ENCODE results near the gene SNX6. TPM values are rescaled to one million over a fixed set of nuclear protein-coding genes. Genes with fewer than 3 reads are reported as not detected.
"Not testable (repeated sequence)": the region's sequence is repeated elsewhere in the genome, so short reads cannot be mapped to it uniquely, and the experiment has no call there.

The SNX6 gene
- total and polyA plus RNA-seq, 10 of the 15 experiments (the other 5 are each of a cell fraction or from before 2014, with no cell fraction given) = 34.4 to 107 (median 71.7) TPM

- ChIA-PET RAD21 (ENCODE audit: unreplicated experiment) (interaction anchor here (1.1 kb wide), 1 partner anchor 207 kb away, joined by 5 read pairs; no protein-coding TSS in a partner anchor), SMC1A (ENCODE audit: uncharacterized antibody, unreplicated experiment) (no interaction called here), POLR2A (interaction anchor here (0.6 kb wide), 1 partner anchor 26 kb away, joined by 3 read pairs; no protein-coding TSS in a partner anchor), CTCF (interaction anchor here (0.6 to 1.0 kb wide), 2 partner anchors 40 to 206 kb away, joined by 4 read pairs; no protein-coding TSS in a partner anchor)
- H3K27me3 ChIP-seq (replicated peaks in 1 of 2; ENCODE audit: control insufficient read depth in 2 of 2, insufficient read depth in 2 of 2, low read length in 1 of 2) = no peaks in the 10 kb centered on the region
- in situ Hi-C loops (cut with MboI) = no loop called here
- BruUV-seq (replicated peaks) = TSS peak; percentile 91
- peak; percentile 29; the same call in 2 of the 3 replicates for ATAC-seq
- H2AFZ ChIP-seq (ENCODE audit: control insufficient read depth, low read depth, low read length) = peak overlapping the region; percentile 75
- no peak for FAIRE-seq
- 0 out of 2 replicates have a peak, but pooled peaks cover 3% of the 10 kb centered on the region for H3K4me1 ChIP-seq (ENCODE audit: control insufficient read depth, insufficient read depth, low read length)
- peak overlapping the region; percentile 88 for H3K4me3 ChIP-seq
- DNase-seq (ENCODE audit: low read depth, low spot score) = no peak
- peaks cover 0 to 4% of the 10 kb centered on the region in 2 experiments; a peak in 2 of 4 replicates for H3K36me3 ChIP-seq (ENCODE audit: control insufficient read depth in 2 of 2, insufficient read depth in 2 of 2, low read length in 1 of 2)
- 0 out of 2 replicates have a peak, but pooled peaks have one; percentile 3 for TF ChIP-seq RUNX3 (IDR thresholded peaks at IDR 0.05; ENCODE audit: low read length)
- no peak for TF ChIP-seq ATF7 (IDR thresholded peaks at IDR 0.05; ENCODE audit: low read depth)
- peak; percentile 58; the same call in 1 of the 2 replicates for TF ChIP-seq PML (IDR thresholded peaks at IDR 0.05; ENCODE audit: low read length)
- peak overlapping the region; percentile 82 for H3K4me2 ChIP-seq (ENCODE audit: control insufficient read depth, insufficient read depth)
- peak overlapping the region; percentile 77 for H3K27ac ChIP-seq (ENCODE audit: control insufficient read depth, insufficient read depth)
- intact Hi-C loops (cut with micrococcal nuclease; ENCODE audit: unreplicated experiment) = loop anchor here (5.0 kb wide), 2 partner anchors 77 to 207 kb away; partner anchors contain the start of gene SPTSSA
- H3K9me3 ChIP-seq (replicated peaks; ENCODE audit: control insufficient read depth, insufficient read depth, low read length) = no peaks in the 10 kb centered on the region
- H3K79me2 ChIP-seq (ENCODE audit: control insufficient read depth, insufficient read depth, low read length) = peaks cover 25% of the 10 kb centered on the region
- H3K9ac ChIP-seq (ENCODE audit: control insufficient read depth, insufficient read depth, low read length) = peak overlapping the region; percentile 89
- 2% methylated on average over 15 of the region's 15 CpGs for WGBS (ENCODE audit: insufficient coverage, insufficient replicate concordance, low lambda C conversion rate, missing lambda C conversion rate)
- H4K20me1 ChIP-seq (ENCODE audit: control insufficient read depth, insufficient read depth) = no peaks in the 10 kb centered on the region
Observed at GRCh38 chr14:34538871-34539406, 91.0 kb downstream of the SNX6 start.

GRCh38 chr14:34538096-34538495, 91.9 kb downstream of the SNX6 start:
- POLR2A ChIA-PET; FAIRE-seq; BruUV-seq (replicated peaks); in situ Hi-C loops (cut with MboI); ATAC-seq; H3K9me3 ChIP-seq (replicated peaks; ENCODE audit: control insufficient read depth, insufficient read depth, low read length); H3K27ac ChIP-seq (ENCODE audit: control insufficient read depth, insufficient read depth); H3K4me1 ChIP-seq (ENCODE audit: control insufficient read depth, insufficient read depth, low read length); H3K36me3 ChIP-seq (ENCODE audit: control insufficient read depth in 2 of 2, insufficient read depth in 2 of 2, low read length in 1 of 2); DNase-seq (ENCODE audit: low read depth, low spot score); SMC1A ChIA-PET (ENCODE audit: uncharacterized antibody, unreplicated experiment); H4K20me1 ChIP-seq (ENCODE audit: control insufficient read depth, insufficient read depth); H3K27me3 ChIP-seq (replicated peaks in 1 of 2; ENCODE audit: control insufficient read depth in 2 of 2, insufficient read depth in 2 of 2, low read length in 1 of 2); H2AFZ ChIP-seq (ENCODE audit: control insufficient read depth, low read depth, low read length): not testable (repeated sequence)
- H3K79me2 ChIP-seq (ENCODE audit: control insufficient read depth, insufficient read depth, low read length) = peaks cover 25% of the 10 kb centered on the region
- peak overlapping the region; percentile 88; the same call in 1 of the 2 replicates for H3K4me3 ChIP-seq
- H3K9ac ChIP-seq (ENCODE audit: control insufficient read depth, insufficient read depth, low read length) = peak overlapping the region; percentile 89; the same call in 1 of the 2 replicates
- H3K4me2 ChIP-seq (ENCODE audit: control insufficient read depth, insufficient read depth) = peak overlapping the region; percentile 82
- CTCF ChIA-PET = interaction anchor here (1.0 kb wide), 1 partner anchor 206 kb away, joined by 4 read pairs; no protein-coding TSS in a partner anchor
- TF ChIP-seq FOXK2 (IDR thresholded peaks at IDR 0.05) = peak; percentile 19; the same call in 1 of the 2 replicates
- WGBS (ENCODE audit: insufficient coverage, insufficient replicate concordance, low lambda C conversion rate, missing lambda C conversion rate) = 68% methylated on average over 6 of the region's 6 CpGs
- RAD21 ChIA-PET (ENCODE audit: unreplicated experiment) = interaction anchor here (1.1 kb wide), 1 partner anchor 206 kb away, joined by 5 read pairs; no protein-coding TSS in a partner anchor
- intact Hi-C loops (cut with micrococcal nuclease; ENCODE audit: unreplicated experiment) = loop anchor here (5.0 kb wide), 2 partner anchors 76 to 206 kb away; partner anchors contain the start of gene SPTSSA
